Mesenchymal stem cell (in vitro differentiated cells and primary cell): ENCODE results near the gene BRWD1.

Source experiments
- DNase-seq: peaks from one replicate; pipeline ENCODE4 v3.0.0-alpha.2; 2013
- H2AFZ ChIP-seq: one replicate; pipeline ENCODE4 v1.6.1; 2013; ENCODE audit warnings: low read depth, mild to moderate bottlenecking, control low read depth, inconsistent platforms, low read length, moderate library complexity
- H2AK5ac ChIP-seq: 2 replicates; pipeline ENCODE4 v1.6.1; 2013; ENCODE audit warnings: low read length, moderate library complexity, mild to moderate bottlenecking, inconsistent platforms; ENCODE audit not compliant: severe bottlenecking
- H2BK120ac ChIP-seq: one replicate; pipeline ENCODE4 v1.6.1; 2013; ENCODE audit warnings: low read depth, mild to moderate bottlenecking, inconsistent platforms, low read length, moderate library complexity
- H2BK12ac ChIP-seq, 2 experiments: one replicate each; pipeline ENCODE4 v1.6.1; 2013; ENCODE audit warnings: inconsistent platforms in 2 of 2, low read length in 2 of 2, mild to moderate bottlenecking in 2 of 2, moderate library complexity in 2 of 2, control low read depth in 1 of 2
- H2BK15ac ChIP-seq: one replicate; pipeline ENCODE4 v1.6.1; 2013; ENCODE audit warnings: mild to moderate bottlenecking, low read depth, inconsistent platforms; ENCODE audit not compliant: poor library complexity, severe bottlenecking
- H2BK5ac ChIP-seq: 2 replicates; pipeline ENCODE4 v1.6.1; 2013; ENCODE audit warnings: low read depth, mild to moderate bottlenecking, low read length, control low read depth, inconsistent platforms; ENCODE audit not compliant: poor library complexity, severe bottlenecking
- H3K14ac ChIP-seq, 2 experiments: one replicate each; pipeline ENCODE4 v1.6.1; 2013; ENCODE audit warnings: inconsistent platforms in 2 of 2, low read length in 2 of 2, control low read depth in 1 of 2, mild to moderate bottlenecking in 1 of 2, moderate library complexity in 1 of 2
- H3K18ac ChIP-seq, 2 experiments: one replicate each; pipeline ENCODE4 v1.6.1; 2013; ENCODE audit warnings: inconsistent platforms in 2 of 2, low read length in 2 of 2, control low read depth in 1 of 2, low read depth in 1 of 2, mild to moderate bottlenecking in 1 of 2
- H3K23ac ChIP-seq, 2 experiments: one replicate each; pipeline ENCODE4 v1.6.1; 2013; ENCODE audit warnings: inconsistent platforms in 2 of 2, low read length in 2 of 2, mild to moderate bottlenecking in 2 of 2, moderate library complexity in 2 of 2, control low read depth in 1 of 2
- H3K27ac ChIP-seq: 2 replicates; pipeline ENCODE4 v1.5.1; 2013; ENCODE audit warnings: mild to moderate bottlenecking, moderate library complexity, low read length, control low read depth, inconsistent platforms; ENCODE audit not compliant: poor library complexity, severe bottlenecking
- H3K27me3 ChIP-seq, 2 experiments: 2 replicates each; pipeline versions ENCODE4 v1.6.1 to v1.7.0; 2013; ENCODE audit warnings: low read length in 2 of 2, mild to moderate bottlenecking in 2 of 2, moderate library complexity in 2 of 2, control low read depth in 1 of 2, inconsistent platforms in 1 of 2; ENCODE audit not compliant: control insufficient read depth in 1 of 2, insufficient read depth in 1 of 2
- H3K36me3 ChIP-seq, 2 experiments: 2 replicates each; pipeline versions ENCODE4 v1.6.1 to v1.7.0; 2013; ENCODE audit warnings: low read length in 2 of 2, control low read depth in 1 of 2, inconsistent platforms in 1 of 2, low read depth in 1 of 2, mild to moderate bottlenecking in 1 of 2; ENCODE audit not compliant: insufficient read depth in 2 of 2, control insufficient read depth in 1 of 2
- H3K4ac ChIP-seq, 2 experiments: one replicate each; pipeline ENCODE4 v1.6.1; 2013; ENCODE audit warnings: inconsistent platforms in 2 of 2, low read length in 2 of 2, mild to moderate bottlenecking in 2 of 2, moderate library complexity in 2 of 2, control low read depth in 1 of 2, low read depth in 1 of 2
- H3K4me1 ChIP-seq: 2 replicates; pipeline ENCODE4 v1.6.1; 2013; ENCODE audit warnings: low read depth, low read length, control low read depth; ENCODE audit not compliant: control insufficient read depth, insufficient read depth
- H3K4me2 ChIP-seq: 2 replicates; pipeline ENCODE4 v1.6.1; 2013; ENCODE audit warnings: low read length, mild to moderate bottlenecking, inconsistent platforms; ENCODE audit not compliant: poor library complexity, severe bottlenecking
- H3K4me3 ChIP-seq, 2 experiments: 2 replicates each; pipeline versions ENCODE4 v1.5.1 to v1.7.0; 2013; ENCODE audit warnings: low read length in 2 of 2, mild to moderate bottlenecking in 2 of 2, control low read depth in 1 of 2, low read depth in 1 of 2; ENCODE audit not compliant: insufficient read depth in 1 of 2
- H3K79me1 ChIP-seq: replicated peaks from 2 replicates; pipeline ENCODE4 v1.6.1; 2013; ENCODE audit warnings: mild to moderate bottlenecking, control low read depth, low read length, inconsistent platforms; ENCODE audit not compliant: poor library complexity, severe bottlenecking
- H3K9ac ChIP-seq: 2 replicates; pipeline ENCODE4 v1.7.0; 2013; ENCODE audit warnings: mild to moderate bottlenecking, low read length, moderate library complexity
- H3K9me3 ChIP-seq: 2 replicates; pipeline ENCODE4 v1.7.0; 2013; ENCODE audit warnings: mild to moderate bottlenecking, low read length; ENCODE audit not compliant: control insufficient read depth
- H4K8ac ChIP-seq: one replicate; pipeline ENCODE4 v1.6.1; 2013; ENCODE audit warnings: inconsistent platforms, mild to moderate bottlenecking, low read length, moderate library complexity
- H4K91ac ChIP-seq: one replicate; pipeline ENCODE4 v1.6.1; 2013; ENCODE audit warnings: mild to moderate bottlenecking, low read length, inconsistent platforms
- WGBS: methylation state at CpG from one replicate; pipeline ENCODE4 v1.1.7; 2013; ENCODE audit warnings: mixed read lengths; 5-methylcytosine and 5-hydroxymethylcytosine counted together

Gene BRWD1

DNA sequence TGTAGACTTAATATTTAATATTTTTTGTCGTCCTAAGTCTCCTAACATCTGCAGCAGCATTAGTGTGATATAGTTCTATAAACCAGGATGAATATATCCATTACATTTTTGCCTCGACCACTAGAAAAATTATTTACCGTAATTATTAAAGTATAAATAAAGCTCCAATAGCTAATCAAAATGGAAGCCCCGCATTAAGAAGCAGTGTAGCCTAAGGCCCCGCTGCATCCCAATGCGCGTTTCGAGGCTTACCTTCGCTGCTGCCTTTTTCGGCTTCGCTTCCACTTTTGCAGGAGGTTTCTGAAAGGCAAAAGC, 34.6 kb upstream of the BRWD1 start:
- H3K9me3 ChIP-seq = no peaks in the 10 kb centered on the region
- H2BK5ac ChIP-seq = peak overlapping the region; percentile 35
- no peak overlapping the region for H3K23ac ChIP-seq
- WGBS = 0% methylated on average over 9 of the region's 11 CpGs
- H3K27me3 ChIP-seq = no peaks in the 10 kb centered on the region
- peak overlapping the region; percentile 57 for H3K4me2 ChIP-seq
- peak overlapping the region; percentile 7 for H2BK15ac ChIP-seq
- peaks cover 5% of the 10 kb centered on the region for H3K4me1 ChIP-seq
- peak overlapping the region; percentile 79 for H3K27ac ChIP-seq
- peak overlapping the region; percentile 98 for H2BK120ac ChIP-seq
- H3K79me1 ChIP-seq = peaks cover 3% of the 10 kb centered on the region
- H3K18ac ChIP-seq = peak overlapping the region; percentile 89 to 94
- H3K9ac ChIP-seq = peak overlapping the region; percentile 94
- H4K91ac ChIP-seq = peak overlapping the region; percentile 23
- peak overlapping the region; percentile 78 for H2AK5ac ChIP-seq
- H2BK12ac ChIP-seq = peak overlapping the region in 1 of 2 experiments; percentile 18
- peak overlapping the region in 1 of 2 experiments; percentile 9 for H3K4ac ChIP-seq
- no peak overlapping the region for H2AFZ ChIP-seq
- H4K8ac ChIP-seq = no peak overlapping the region
- DNase-seq = no peak
- peaks cover 4 to 41% of the 10 kb centered on the region in 2 experiments for H3K36me3 ChIP-seq
- peak overlapping the region in 1 of 2 experiments; percentile 88 for H3K14ac ChIP-seq
- peak overlapping the region; percentile 89 to 92 for H3K4me3 ChIP-seq

DNA sequence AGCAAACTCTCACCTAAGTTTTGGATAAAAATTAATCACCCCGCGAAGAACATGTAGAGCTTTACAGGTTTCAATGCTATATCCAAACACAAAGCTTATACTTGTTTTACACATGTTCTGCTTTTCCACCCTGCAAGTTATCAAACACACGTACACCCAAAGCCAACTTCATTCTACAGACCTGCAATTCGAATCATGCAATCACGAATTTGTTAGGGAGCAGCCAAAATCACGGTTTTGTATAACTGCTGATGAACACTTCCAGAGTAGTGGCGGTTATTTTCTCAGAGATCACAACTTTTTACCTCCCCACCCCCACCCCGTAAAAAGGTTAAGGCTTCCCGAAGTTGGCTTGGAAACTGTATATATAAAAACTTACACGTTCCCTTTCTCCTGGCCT, 34.1 kb upstream of the BRWD1 start:
- peak overlapping the region; percentile 94 for H3K9ac ChIP-seq
- no peak overlapping the region for H2BK12ac ChIP-seq
- H3K18ac ChIP-seq = no peak overlapping the region
- no peak overlapping the region for H3K4ac ChIP-seq
- H3K23ac ChIP-seq = no peak overlapping the region
- peak overlapping the region; percentile 49 for H3K4me2 ChIP-seq
- no peak overlapping the region for H3K14ac ChIP-seq
- peak overlapping the region; percentile 31 for H2BK5ac ChIP-seq
- H4K91ac ChIP-seq = no peak overlapping the region
- H3K36me3 ChIP-seq = peaks cover 4 to 43% of the 10 kb centered on the region in 2 experiments
- no peak for DNase-seq
- H3K4me3 ChIP-seq = peak overlapping the region in 1 of 2 experiments; percentile 92
- no peak overlapping the region for H2BK120ac ChIP-seq
- H3K9me3 ChIP-seq = no peaks in the 10 kb centered on the region
- H3K79me1 ChIP-seq = peaks cover 3% of the 10 kb centered on the region
- no peaks in the 10 kb centered on the region for H3K27me3 ChIP-seq
- H2AFZ ChIP-seq = no peak overlapping the region
- peaks cover 5% of the 10 kb centered on the region for H3K4me1 ChIP-seq
- no peak overlapping the region for H2BK15ac ChIP-seq
- H4K8ac ChIP-seq = no peak overlapping the region
- 18% methylated on average over 10 of the region's 10 CpGs for WGBS
- H2AK5ac ChIP-seq = no peak overlapping the region
- H3K27ac ChIP-seq = no peak overlapping the region

DNA sequence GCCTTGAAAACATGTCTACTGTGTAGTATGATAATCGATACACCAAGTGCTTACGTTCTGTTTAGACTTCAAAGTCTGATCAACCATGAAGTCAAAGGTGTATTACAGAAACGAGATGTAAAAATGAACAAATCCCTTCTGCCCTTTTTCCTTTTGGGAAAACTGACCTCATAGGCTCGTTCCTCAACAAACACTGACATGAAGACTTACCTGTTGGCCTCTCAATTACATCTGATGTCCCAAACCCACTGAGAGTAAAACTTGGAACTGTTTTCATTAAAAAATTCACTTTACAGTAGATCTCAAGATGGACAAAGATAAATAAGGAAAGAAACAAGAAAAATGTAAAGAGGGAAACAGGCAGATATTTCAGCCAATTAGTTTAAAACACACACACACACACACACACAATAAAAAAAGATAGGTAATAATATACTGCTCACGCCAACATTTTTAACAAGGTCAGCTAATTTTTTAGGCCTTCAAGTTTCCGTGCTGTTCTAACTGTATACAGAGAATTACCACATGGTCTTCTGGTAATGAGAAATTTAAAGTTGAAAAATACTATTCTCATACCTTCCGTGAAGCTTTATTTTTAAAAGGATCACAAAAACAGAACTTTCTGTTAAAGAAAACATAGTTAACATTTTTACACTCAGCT, 33.4 kb upstream of the BRWD1 start:
- H3K4me2 ChIP-seq = peak overlapping the region; percentile 36
- no peak overlapping the region for H2BK15ac ChIP-seq
- H3K4me3 ChIP-seq = peak overlapping the region in 1 of 2 experiments; percentile 92
- peaks cover 4 to 50% of the 10 kb centered on the region in 2 experiments for H3K36me3 ChIP-seq
- peak overlapping the region; percentile 94 for H3K9ac ChIP-seq
- no peak overlapping the region for H2AFZ ChIP-seq
- DNase-seq = no peak
- no peaks in the 10 kb centered on the region for H3K27me3 ChIP-seq
- H3K4ac ChIP-seq = no peak overlapping the region
- no peak overlapping the region for H3K27ac ChIP-seq
- no peak overlapping the region for H3K18ac ChIP-seq
- no peak overlapping the region for H4K91ac ChIP-seq
- H2BK12ac ChIP-seq = no peak overlapping the region
- no peak overlapping the region for H2BK120ac ChIP-seq
- H2AK5ac ChIP-seq = no peak overlapping the region
- H3K14ac ChIP-seq = no peak overlapping the region
- no peaks in the 10 kb centered on the region for H3K9me3 ChIP-seq
- H4K8ac ChIP-seq = no peak overlapping the region
- no peak overlapping the region for H2BK5ac ChIP-seq
- peaks cover 5% of the 10 kb centered on the region for H3K4me1 ChIP-seq
- H3K23ac ChIP-seq = no peak overlapping the region
- 79% methylated on average over 5 of the region's 7 CpGs for WGBS
- peaks cover 3% of the 10 kb centered on the region for H3K79me1 ChIP-seq

DNA sequence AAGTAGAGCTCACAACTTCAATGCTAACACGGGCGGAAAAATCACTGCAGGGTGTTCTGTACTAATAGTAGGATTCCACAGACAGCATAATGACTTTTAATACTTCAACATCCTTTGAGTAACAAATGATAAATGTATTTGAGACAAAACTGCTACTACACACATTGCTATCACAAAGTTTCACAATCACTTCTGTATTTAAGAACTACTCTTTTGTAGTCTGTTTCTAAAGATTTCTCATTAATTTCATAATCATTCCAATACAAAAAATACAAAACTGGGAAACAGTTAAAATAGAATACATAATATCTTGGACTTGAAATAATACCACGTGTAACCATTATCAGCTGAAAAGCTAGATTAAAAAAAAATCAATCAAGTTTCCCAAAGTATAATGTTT, 32.8 kb upstream of the BRWD1 start:
- no peak overlapping the region for H2BK120ac ChIP-seq
- WGBS = no CpG with 5 or more reads among the region's 3 CpGs
- H2AFZ ChIP-seq = no peak overlapping the region
- no peak overlapping the region for H4K91ac ChIP-seq
- H3K79me1 ChIP-seq = peaks cover 3% of the 10 kb centered on the region
- H3K4me1 ChIP-seq = peaks cover 5% of the 10 kb centered on the region
- H3K9me3 ChIP-seq = no peaks in the 10 kb centered on the region
- no peak overlapping the region for H3K4ac ChIP-seq
- no peak overlapping the region for H2BK12ac ChIP-seq
- H2BK5ac ChIP-seq = no peak overlapping the region
- no peak overlapping the region for H2BK15ac ChIP-seq
- H3K18ac ChIP-seq = no peak overlapping the region
- H3K36me3 ChIP-seq = peaks cover 6 to 56% of the 10 kb centered on the region in 2 experiments
- no peak for DNase-seq
- H3K14ac ChIP-seq = no peak overlapping the region
- no peak overlapping the region for H4K8ac ChIP-seq
- no peaks in the 10 kb centered on the region for H3K27me3 ChIP-seq
- H3K4me2 ChIP-seq = no peak overlapping the region
- no peak overlapping the region for H2AK5ac ChIP-seq
- no peak overlapping the region for H3K9ac ChIP-seq
- no peak overlapping the region for H3K27ac ChIP-seq
- H3K4me3 ChIP-seq = peak overlapping the region in 1 of 2 experiments; percentile 92
- no peak overlapping the region for H3K23ac ChIP-seq
